Measurements from ENCODE around the gene GRHL1. TPM values are rescaled to one million over a fixed set of nuclear protein-coding genes. Genes with fewer than 3 reads are reported as not detected.

GRHL1 gene
- polyA plus RNA-seq, 3 donors from 2014 or later: 0.52 to 1.9 (median 0.73) TPM

GRCh38 chr2:9939587-9940485, 11.7 kb upstream of the GRHL1 start:
- Mint-ChIP-seq H3K36me3 (peaks cover 0 to 4% (median 0%) of the 10 kb centered on the region in 3 donors), H3K9me3 (no peaks in the 10 kb centered on the region), H3K27ac (no peak overlapping the region), H3K27me3 (ENCODE audit: low read depth in 3 of 3) (peaks cover 1 to 6% (median 5%) of the 10 kb centered on the region in 3 donors), H3K4me3 (no peak overlapping the region), H3K4me1 (no peaks in the 10 kb centered on the region)
- no peak for DNase-seq

- peaks cover 4 to 8% (median 5%) of the 10 kb centered on the region in 3 donors for H3K27me3 Mint-ChIP-seq (ENCODE audit: low read depth in 3 of 3)
- DNase-seq: no peak
- no peak overlapping the region for H3K4me3 Mint-ChIP-seq
- H3K27ac Mint-ChIP-seq: peak overlapping the region in 1 of 6 donors; percentile 64
- H3K4me1 Mint-ChIP-seq: no peaks in the 10 kb centered on the region
- H3K36me3 Mint-ChIP-seq: no peaks in the 10 kb centered on the region
- no peaks in the 10 kb centered on the region for H3K9me3 Mint-ChIP-seq
Observed at GRCh38 chr2:9941196-9941995, 10.1 kb upstream of the GRHL1 start.

GRCh38 chr2:9941996-9942390, 9.5 kb upstream of the GRHL1 start:
- H3K9me3 Mint-ChIP-seq: no peaks in the 10 kb centered on the region
- no peak overlapping the region for H3K4me3 Mint-ChIP-seq
- H3K27ac Mint-ChIP-seq: peak overlapping the region in 1 of 6 donors; percentile 64
- H3K4me1 Mint-ChIP-seq: no peaks in the 10 kb centered on the region
- peaks cover 4 to 8% (median 7%) of the 10 kb centered on the region in 3 donors for H3K27me3 Mint-ChIP-seq (ENCODE audit: low read depth in 3 of 3)
- H3K36me3 Mint-ChIP-seq: no peaks in the 10 kb centered on the region
- no peak for DNase-seq

- Mint-ChIP-seq H3K27me3 (ENCODE audit: low read depth in 3 of 3) (peaks cover 4 to 10% (median 9%) of the 10 kb centered on the region in 3 donors), H3K4me1 (no peaks in the 10 kb centered on the region)
Observed at GRCh38 chr2:9944330-9944758, 7.1 kb upstream of the GRHL1 start.

GRCh38 chr2:9945596-9945995, 5.9 kb upstream of the GRHL1 start:
- peaks cover 5 to 17% (median 9%) of the 10 kb centered on the region in 3 donors for H3K27me3 Mint-ChIP-seq (ENCODE audit: low read depth in 3 of 3)
- no peak overlapping the region for H3K4me3 Mint-ChIP-seq
- no peaks in the 10 kb centered on the region for H3K36me3 Mint-ChIP-seq
- H3K9me3 Mint-ChIP-seq: no peaks in the 10 kb centered on the region
- no peak for DNase-seq
- peaks cover 4 to 8% of the 10 kb centered on the region in 2 donors for H3K4me1 Mint-ChIP-seq
- no peak overlapping the region for H3K27ac Mint-ChIP-seq

More at GRCh38 chr2:9944330-9944758, 7.1 kb upstream of the GRHL1 start:
- DNase-seq: no peak
- no peak overlapping the region for H3K4me3 Mint-ChIP-seq
- no peaks in the 10 kb centered on the region for H3K36me3 Mint-ChIP-seq
- no peak overlapping the region for H3K27ac Mint-ChIP-seq
- no peaks in the 10 kb centered on the region for H3K9me3 Mint-ChIP-seq

- no peak for DNase-seq
- Mint-ChIP-seq H3K9me3 (no peaks in the 10 kb centered on the region), H3K4me3 (no peak overlapping the region), H3K27me3 (ENCODE audit: low read depth in 3 of 3) (peaks cover 8 to 17% (median 9%) of the 10 kb centered on the region in 3 donors), H3K27ac (no peak overlapping the region), H3K36me3 (no peaks in the 10 kb centered on the region), H3K4me1 (peaks cover 5 to 10% of the 10 kb centered on the region in 2 donors)
Observed at GRCh38 chr2:9946076-9946475, 5.4 kb upstream of the GRHL1 start.

- Mint-ChIP-seq H3K9me3 (no peaks in the 10 kb centered on the region), H3K27me3 (ENCODE audit: low read depth in 3 of 3) (peaks cover 7 to 17% (median 8%) of the 10 kb centered on the region in 3 donors), H3K36me3 (no peaks in the 10 kb centered on the region), H3K4me1 (peaks cover 5 to 10% of the 10 kb centered on the region in 2 donors), H3K27ac (no peak overlapping the region), H3K4me3 (no peak overlapping the region)
- no peak for DNase-seq
Observed at GRCh38 chr2:9946818-9947217, 4.7 kb upstream of the GRHL1 start.

- Mint-ChIP-seq H3K4me3 (peak overlapping the region in 4 of 5 donors; percentile 43 to 80 (median 54)), H3K4me1 (peaks cover 11 to 17% of the 10 kb centered on the region in 2 donors), H3K27me3 (ENCODE audit: low read depth in 3 of 3) (peaks cover 6 to 29% (median 11%) of the 10 kb centered on the region in 3 donors), H3K9me3 (no peaks in the 10 kb centered on the region), H3K27ac (no peak overlapping the region), H3K36me3 (no peaks in the 10 kb centered on the region)
- no peak for DNase-seq
Observed at GRCh38 chr2:9948721-9949120, 2.8 kb upstream of the GRHL1 start.

GRCh38 chr2:9949239-9949991, 2.1 kb upstream of the GRHL1 start:
- H3K4me3 Mint-ChIP-seq: peak overlapping the region; percentile 80 to 89 (median 85)
- peak overlapping the region in 3 of 6 donors; percentile 1 to 75 (median 2) for H3K27ac Mint-ChIP-seq
- H3K36me3 Mint-ChIP-seq: no peaks in the 10 kb centered on the region
- peaks cover 11 to 17% of the 10 kb centered on the region in 2 donors for H3K4me1 Mint-ChIP-seq
- H3K9me3 Mint-ChIP-seq: no peaks in the 10 kb centered on the region
- H3K27me3 Mint-ChIP-seq (ENCODE audit: low read depth in 3 of 3): peaks cover 6 to 28% (median 11%) of the 10 kb centered on the region in 3 donors
- no peak for DNase-seq

- no peak for DNase-seq
- peak overlapping the region; percentile 80 to 89 (median 85) for H3K4me3 Mint-ChIP-seq
- H3K9me3 Mint-ChIP-seq: no peaks in the 10 kb centered on the region
- H3K4me1 Mint-ChIP-seq: peaks cover 11 to 17% of the 10 kb centered on the region in 2 donors
- H3K27ac Mint-ChIP-seq: peak overlapping the region in 5 of 6 donors; percentile 1 to 75 (median 57)
- H3K36me3 Mint-ChIP-seq: no peaks in the 10 kb centered on the region
- peaks cover 4 to 22% (median 11%) of the 10 kb centered on the region in 3 donors for H3K27me3 Mint-ChIP-seq (ENCODE audit: low read depth in 3 of 3)
Observed at GRCh38 chr2:9949992-9950520, 1.4 kb upstream of the GRHL1 start.

- Mint-ChIP-seq H3K27me3 (ENCODE audit: low read depth in 3 of 3) (peaks cover 4 to 22% (median 11%) of the 10 kb centered on the region in 3 donors), H3K9me3 (no peaks in the 10 kb centered on the region)
Observed at GRCh38 chr2:9950521-9951271, 797 bp upstream of the GRHL1 start.

GRCh38 chr2:9951272-9951521, 296 bp upstream of the GRHL1 start:
- Mint-ChIP-seq H3K27me3 (ENCODE audit: low read depth in 3 of 3) (peaks cover 4 to 24% (median 8%) of the 10 kb centered on the region in 3 donors), H3K4me1 (peaks cover 11 to 17% of the 10 kb centered on the region in 2 donors), H3K36me3 (no peaks in the 10 kb centered on the region), H3K27ac (peak overlapping the region in 2 of 6 donors; percentile 57 to 74), H3K4me3 (peak overlapping the region; percentile 58 to 88 (median 84)), H3K9me3 (no peaks in the 10 kb centered on the region)
- no peak for DNase-seq

More at GRCh38 chr2:9950521-9951271, 797 bp upstream of the GRHL1 start:
- Mint-ChIP-seq H3K36me3 (no peaks in the 10 kb centered on the region), H3K4me1 (peaks cover 11 to 17% of the 10 kb centered on the region in 2 donors), H3K27ac (peak overlapping the region in 5 of 6 donors; percentile 1 to 83 (median 62)), H3K4me3 (peak overlapping the region; percentile 80 to 89 (median 85))
- peak in 2 of 3 donors; percentile 60 to 66 for DNase-seq
